AG04450 (cell line): ENCODE measurements around the gene ZMIZ2. TPM values are rescaled to one million over a fixed set of nuclear protein-coding genes. Genes with fewer than 3 reads are reported as not detected.
A peak's percentile ranks its signal among the peaks of the same experiment; 100 is the strongest.

Experiments used
- CTCF ChIA-PET: fragments of 300-600, 350-600 bp; formaldehyde crosslinking; extraction: SDS; loops from one replicate; lab custom pipeline; 2022; ENCODE audit warnings: antibody characterized with exemption, inconsistent platforms; lab: Charles Lee
- POLR2A ChIA-PET: fragments of 350-600 bp; formaldehyde crosslinking; extraction: SDS; loops from one replicate; lab custom pipeline; 2021; ENCODE audit warnings: antibody characterized with exemption, inconsistent platforms; lab: Yijun Ruan, JAX
- DNase-seq: peaks from one replicate; pipeline ENCODE4 v3.0.0-alpha.2; 2011; ENCODE audit warnings: low read depth, low spot score
- H3K27ac ChIP-seq: one replicate; pipeline ENCODE4 v1.5.1; 2012; ENCODE audit warnings: low read depth, low read length, control low read depth
- H3K27me3 ChIP-seq: one replicate; pipeline ENCODE4 v1.6.0; 2012; ENCODE audit warnings: low read length; ENCODE audit not compliant: control insufficient read depth, insufficient read depth
- H3K4me3 ChIP-seq: 2 replicates; pipeline ENCODE4 v1.5.1; 2011; ENCODE audit warnings: mild to moderate bottlenecking, low read depth, low read length, control low read depth
- H3K9me3 ChIP-seq: 2 replicates; pipeline ENCODE4 v1.5.1; 2012; ENCODE audit warnings: low read length; ENCODE audit not compliant: control insufficient read depth, insufficient read depth
- polyA plus RNA-seq: library from polyadenylated mRNA; depleted of rRNA; stranded (reverse); fragments of >200 nt; gene quantifications from 2 replicates; pipeline ENCODE4 v1.2.3, GENCODE V29; 2011
- TF ChIP-seq, protein P1 (sequence below): IDR thresholded peaks from 2 replicates; pipeline ENCODE4 v1.5.1; 2011; ENCODE audit warnings: low read depth, low read length, control low read depth, inconsistent platforms

Gene ZMIZ2
- polyA plus RNA-seq, 1 experiment, result 4.8 TPM

DNA sequence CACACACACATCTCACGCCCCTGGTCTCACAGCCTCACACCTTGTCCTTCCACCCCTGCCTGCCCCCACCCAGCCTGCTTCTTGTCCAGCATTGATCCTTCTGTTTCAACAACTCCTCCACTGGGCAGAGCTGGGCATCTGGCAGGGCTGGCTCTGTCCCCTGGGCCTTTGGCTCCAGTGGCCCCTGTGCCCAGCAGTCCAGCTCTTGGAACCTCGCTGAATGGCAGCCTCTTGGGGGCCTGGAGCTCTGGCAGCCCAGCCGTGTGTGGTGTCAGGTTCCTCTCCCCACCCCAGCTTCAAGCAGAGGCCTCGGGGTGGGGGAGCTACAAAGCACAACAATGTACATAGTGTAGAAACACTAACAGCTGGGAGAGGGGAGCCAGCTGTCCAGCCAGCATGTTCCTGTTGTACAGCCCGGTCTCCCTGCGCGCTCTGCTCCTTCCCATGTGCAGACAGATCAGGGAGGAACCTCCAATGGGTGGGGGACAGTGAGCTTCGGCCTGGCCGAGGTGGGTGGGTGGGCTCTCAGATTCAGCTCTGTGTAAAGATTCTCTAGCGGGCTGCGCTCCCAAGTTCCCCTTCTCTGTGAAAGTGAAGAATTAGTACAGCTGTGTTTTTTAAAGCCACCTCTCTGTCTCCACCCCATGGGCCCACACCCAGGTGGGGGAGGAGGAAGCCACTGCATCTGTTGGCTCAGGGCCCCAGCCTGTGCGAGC, 19.4 kb downstream of the ZMIZ2 start:
- CTCF ChIA-PET, result interaction anchor here (0.6 to 1.2 kb wide), 5 partner anchors 75 to 180 kb away, joined by 3 to 5 read pairs (median 4); no protein-coding TSS in a partner anchor
- peak; percentile 68 for DNase-seq

DNA sequence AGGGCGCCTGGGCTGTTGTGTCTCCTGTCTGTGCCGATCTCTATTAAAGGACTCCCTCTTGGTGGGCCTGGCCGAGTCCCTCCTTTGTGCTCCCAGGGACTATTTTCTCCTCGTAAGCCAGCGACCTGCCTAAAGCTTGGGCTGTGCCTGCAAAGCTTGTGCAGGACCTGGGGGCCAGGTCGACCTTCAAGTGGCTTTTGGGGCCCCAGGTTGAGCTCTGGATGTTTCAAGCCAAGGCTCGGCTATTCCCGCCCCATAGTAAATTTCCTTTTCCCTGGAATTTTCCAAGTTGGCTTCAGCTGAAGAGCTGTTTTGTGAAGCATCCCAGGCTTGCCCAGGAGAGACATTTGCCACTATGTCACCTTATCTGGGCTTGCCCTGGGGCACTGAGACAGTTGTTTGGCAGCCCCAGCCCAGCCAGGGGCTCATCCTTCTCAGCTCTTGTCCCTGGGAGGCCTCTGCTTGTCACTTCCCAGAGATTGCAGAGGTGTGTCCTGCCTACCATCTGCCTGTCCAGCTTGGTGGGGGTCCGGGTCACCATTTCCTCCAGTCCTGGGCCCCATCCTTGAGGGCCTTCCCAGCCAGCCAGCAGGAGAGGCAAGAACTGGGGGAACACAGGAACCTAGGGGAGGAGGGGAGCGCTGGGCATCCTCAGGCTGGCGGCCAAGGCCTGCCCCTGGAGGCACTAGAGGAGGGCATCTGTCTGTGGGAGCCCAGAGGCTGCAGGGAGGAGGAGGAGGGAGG, 20.2 kb downstream of the ZMIZ2 start:
- no peak for DNase-seq
- Histone ChIP-seq H3K27ac (peak overlapping the region; percentile 57), H3K4me3 (no peak overlapping the region), H3K9me3 (no peaks in the 10 kb centered on the region), H3K27me3 (no peaks in the 10 kb centered on the region)
- TF ChIP-seq, protein P1, sequence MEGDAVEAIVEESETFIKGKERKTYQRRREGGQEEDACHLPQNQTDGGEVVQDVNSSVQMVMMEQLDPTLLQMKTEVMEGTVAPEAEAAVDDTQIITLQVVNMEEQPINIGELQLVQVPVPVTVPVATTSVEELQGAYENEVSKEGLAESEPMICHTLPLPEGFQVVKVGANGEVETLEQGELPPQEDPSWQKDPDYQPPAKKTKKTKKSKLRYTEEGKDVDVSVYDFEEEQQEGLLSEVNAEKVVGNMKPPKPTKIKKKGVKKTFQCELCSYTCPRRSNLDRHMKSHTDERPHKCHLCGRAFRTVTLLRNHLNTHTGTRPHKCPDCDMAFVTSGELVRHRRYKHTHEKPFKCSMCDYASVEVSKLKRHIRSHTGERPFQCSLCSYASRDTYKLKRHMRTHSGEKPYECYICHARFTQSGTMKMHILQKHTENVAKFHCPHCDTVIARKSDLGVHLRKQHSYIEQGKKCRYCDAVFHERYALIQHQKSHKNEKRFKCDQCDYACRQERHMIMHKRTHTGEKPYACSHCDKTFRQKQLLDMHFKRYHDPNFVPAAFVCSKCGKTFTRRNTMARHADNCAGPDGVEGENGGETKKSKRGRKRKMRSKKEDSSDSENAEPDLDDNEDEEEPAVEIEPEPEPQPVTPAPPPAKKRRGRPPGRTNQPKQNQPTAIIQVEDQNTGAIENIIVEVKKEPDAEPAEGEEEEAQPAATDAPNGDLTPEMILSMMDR, result no peak
- POLR2A ChIA-PET, result interaction anchor here (0.7 to 1.4 kb wide), 8 partner anchors 23 to 195 kb away, joined by 3 to 7 read pairs (median 5); partner anchors contain the start of genes DDX56 and H2AZ2
- CTCF ChIA-PET, result interaction anchor here (0.6 to 1.2 kb wide), 3 partner anchors 76 to 180 kb away, joined by 3 to 5 read pairs (median 4); no protein-coding TSS in a partner anchor

More for the DNA sequence above, 19.4 kb downstream of the ZMIZ2 start:
- TF ChIP-seq, protein P1, result no peak
- no peaks in the 10 kb centered on the region for H3K27me3 ChIP-seq
- H3K4me3 ChIP-seq, result no peak overlapping the region
- H3K9me3 ChIP-seq, result no peaks in the 10 kb centered on the region
- POLR2A ChIA-PET, result interaction anchor here (0.7 to 1.7 kb wide), 10 partner anchors 19 to 194 kb away, joined by 3 to 7 read pairs (median 5); partner anchors contain the start of genes DDX56 and H2AZ2
- H3K27ac ChIP-seq, result peak overlapping the region; percentile 57

DNA sequence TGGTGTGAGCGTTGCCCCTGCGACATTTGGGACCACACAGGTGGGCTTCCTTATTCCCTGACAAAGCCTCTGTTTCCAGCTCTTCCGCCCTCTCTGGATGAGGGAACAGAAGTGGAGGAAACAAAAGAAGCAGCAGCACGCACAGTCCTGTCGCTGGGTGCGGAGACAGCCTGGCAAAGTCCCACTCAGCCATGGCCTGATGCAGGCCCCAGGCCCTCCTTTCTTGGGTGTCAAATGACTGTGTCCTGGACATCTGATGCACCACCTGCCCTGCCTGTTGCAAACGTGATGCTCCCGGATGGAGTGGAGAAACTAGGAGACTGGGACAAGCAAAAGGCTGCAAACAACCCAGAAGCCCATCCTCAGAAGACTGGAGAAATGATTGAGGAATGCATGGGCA, 20.7 kb downstream of the ZMIZ2 start:
- peak overlapping the region; percentile 57 for H3K27ac ChIP-seq
- H3K9me3 ChIP-seq, result no peaks in the 10 kb centered on the region
- no peak overlapping the region for H3K4me3 ChIP-seq
- ChIA-PET CTCF (no interaction called here), POLR2A (interaction anchor here (1.0 kb wide), 1 partner anchor 163 kb away, joined by 6 read pairs; the partner anchor contains the start of gene OGDH)
- H3K27me3 ChIP-seq, result no peaks in the 10 kb centered on the region
- TF ChIP-seq, protein P1, result no peak
- DNase-seq, result no peak

DNA sequence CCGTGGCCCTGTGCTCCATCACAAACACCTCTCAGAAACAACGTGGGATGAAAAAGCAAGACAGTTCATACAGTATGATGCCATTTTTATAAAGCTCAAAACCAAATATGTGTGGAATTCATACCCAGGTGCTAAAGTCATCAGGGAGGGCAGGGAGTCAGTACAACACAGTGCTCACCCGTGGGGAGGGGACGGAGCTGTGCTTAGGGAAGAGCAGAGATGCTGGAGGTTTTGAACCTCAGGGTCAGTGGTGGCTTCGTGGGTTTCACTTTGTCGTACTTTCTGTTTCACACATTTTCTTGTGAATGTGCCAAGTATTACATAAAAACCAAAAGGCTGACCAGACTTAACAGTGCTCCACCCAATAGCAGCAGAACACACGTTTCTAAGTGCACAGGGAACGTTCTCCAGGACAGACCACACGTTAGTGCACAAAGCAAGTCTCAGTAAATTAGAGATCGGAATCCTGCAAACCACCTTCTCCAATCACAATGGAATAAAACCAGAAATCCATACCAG, 21.2 kb downstream of the ZMIZ2 start:
- Histone ChIP-seq H3K9me3 (no peaks in the 10 kb centered on the region), H3K4me3 (no peak overlapping the region)

More for the DNA sequence above, 21.2 kb downstream of the ZMIZ2 start:
- peak overlapping the region; percentile 57 for H3K27ac ChIP-seq
- CTCF ChIA-PET, result no interaction called here
- POLR2A ChIA-PET, result interaction anchor here (1.0 kb wide), 1 partner anchor 164 kb away, joined by 6 read pairs; the partner anchor contains the start of gene OGDH
- no peak for DNase-seq
- no peaks in the 10 kb centered on the region for H3K27me3 ChIP-seq
- TF ChIP-seq, protein P1, result no peak
